ENCODE measurements around the gene SLC35G3. TPM values are rescaled to one million over a fixed set of nuclear protein-coding genes. Genes with fewer than 3 reads are reported as not detected.

Gene SLC35G3
- total RNA-seq, 1 experiment from 2014 or later = not detected

DNA sequence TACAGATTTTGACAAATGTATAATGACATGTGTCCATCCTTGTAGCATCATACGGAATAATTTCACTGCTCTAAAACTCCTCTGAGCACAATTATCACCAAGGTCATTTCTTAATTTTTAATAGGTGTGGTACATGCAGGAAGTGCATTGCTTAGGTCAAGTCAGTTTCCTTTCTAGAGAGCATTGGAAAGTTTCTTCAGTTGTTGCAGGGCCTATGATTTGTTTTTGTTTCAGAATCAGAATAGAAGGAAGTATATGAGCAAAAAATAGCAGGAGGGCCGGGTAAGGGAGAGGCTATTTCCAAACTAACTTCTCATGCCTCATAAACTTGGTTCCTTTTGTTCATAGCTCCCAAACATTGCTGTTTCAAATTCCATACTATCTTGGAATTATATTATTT lies 24.7 kb upstream of the SLC35G3 start:
- Mint-ChIP-seq H3K27ac (ENCODE audit: low read depth, unreplicated experiment) (no peak overlapping the region), H3K9me3 (ENCODE audit: unreplicated experiment) (no peaks in the 10 kb centered on the region), H3K4me1 (ENCODE audit: insufficient read depth, unreplicated experiment) (no peaks in the 10 kb centered on the region), H3K36me3 (ENCODE audit: insufficient read depth, unreplicated experiment) (no peaks in the 10 kb centered on the region), H3K4me3 (ENCODE audit: unreplicated experiment) (no peak overlapping the region), H3K27me3 (ENCODE audit: insufficient read depth, unreplicated experiment) (peaks cover 16% of the 10 kb centered on the region)
- no peak for TF ChIP-seq CTCF (IDR thresholded peaks at IDR 0.05; ENCODE audit: unreplicated experiment)
- no peak for DNase-seq (ENCODE audit: unreplicated experiment)
- POLR2A ChIA-PET = interaction anchor here (0.6 kb wide), 1 partner anchor 563 kb away, joined by 3 read pairs; no protein-coding TSS in a partner anchor
- BruUV-seq (replicated peaks) = no TSS peak
- CTCF ChIA-PET = no interaction called here
- intact Hi-C loops (cut with micrococcal nuclease) = no loop called here

- H3K4me1 Mint-ChIP-seq (ENCODE audit: insufficient read depth, unreplicated experiment) = no peaks in the 10 kb centered on the region
- no TSS peak for BruUV-seq (replicated peaks)
Measured at GRCh38 chr17:35217107-35217506, 22.9 kb upstream of the SLC35G3 start.

DNA sequence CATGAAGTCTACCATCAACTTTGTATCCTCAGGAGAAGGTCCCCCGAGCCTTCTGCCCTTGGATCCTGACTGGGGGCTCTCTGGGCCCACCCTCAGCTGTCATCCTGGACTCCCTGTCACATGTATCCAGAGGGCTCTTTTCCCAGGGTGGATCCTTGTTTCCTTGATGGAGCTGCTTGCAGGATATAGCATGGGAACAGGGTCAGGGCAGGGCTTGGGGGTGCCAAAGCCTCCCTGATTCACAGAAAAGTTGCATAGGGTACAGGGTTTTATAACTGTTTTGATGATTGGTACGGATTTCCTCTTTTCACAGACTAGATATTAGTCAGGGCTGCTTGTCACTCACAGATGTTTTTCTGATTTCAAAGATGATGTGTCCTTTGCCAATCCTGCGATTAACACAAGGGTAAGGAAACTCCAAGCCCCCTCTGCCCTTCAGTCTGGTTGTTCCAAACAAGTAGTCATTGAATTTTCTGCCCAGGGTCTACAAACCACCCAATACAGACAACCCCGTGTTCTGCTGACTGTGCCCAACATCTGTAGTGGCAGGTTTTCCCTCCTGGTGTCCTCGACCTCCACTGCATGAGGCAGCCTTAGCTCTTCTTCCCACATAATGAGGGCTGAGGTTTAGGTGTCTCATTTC lies 20.6 kb upstream of the SLC35G3 start:
- no peak overlapping the region for H3K27ac Mint-ChIP-seq (ENCODE audit: low read depth, unreplicated experiment)
- no peaks in the 10 kb centered on the region for H3K4me1 Mint-ChIP-seq (ENCODE audit: insufficient read depth, unreplicated experiment)
- BruUV-seq (replicated peaks) = no TSS peak
- ChIA-PET CTCF (interaction anchor here (0.9 kb wide), 1 partner anchor 978 kb away, joined by 3 read pairs; no protein-coding TSS in a partner anchor), POLR2A (interaction anchor here (0.6 kb wide), 1 partner anchor 76 kb away, joined by 6 read pairs; no protein-coding TSS in a partner anchor)
- TF ChIP-seq CTCF (IDR thresholded peaks at IDR 0.05; ENCODE audit: unreplicated experiment) = no peak
- intact Hi-C loops (cut with micrococcal nuclease) = no loop called here
- H3K36me3 Mint-ChIP-seq (ENCODE audit: insufficient read depth, unreplicated experiment) = no peaks in the 10 kb centered on the region
- H3K27me3 Mint-ChIP-seq (ENCODE audit: insufficient read depth, unreplicated experiment) = peaks cover 16% of the 10 kb centered on the region
- no peak overlapping the region for H3K4me3 Mint-ChIP-seq (ENCODE audit: unreplicated experiment)
- DNase-seq (ENCODE audit: unreplicated experiment) = no peak
- no peaks in the 10 kb centered on the region for H3K9me3 Mint-ChIP-seq (ENCODE audit: unreplicated experiment)

More at GRCh38 chr17:35217107-35217506, 22.9 kb upstream of the SLC35G3 start:
- Mint-ChIP-seq H3K27me3 (ENCODE audit: insufficient read depth, unreplicated experiment) (peaks cover 16% of the 10 kb centered on the region), H3K36me3 (ENCODE audit: insufficient read depth, unreplicated experiment) (no peaks in the 10 kb centered on the region), H3K27ac (ENCODE audit: low read depth, unreplicated experiment) (no peak overlapping the region), H3K4me3 (ENCODE audit: unreplicated experiment) (no peak overlapping the region), H3K9me3 (ENCODE audit: unreplicated experiment) (no peaks in the 10 kb centered on the region)
- CTCF ChIA-PET = no interaction called here
- intact Hi-C loops (cut with micrococcal nuclease) = no loop called here
- no peak for DNase-seq (ENCODE audit: unreplicated experiment)
- POLR2A ChIA-PET = no interaction called here
- no peak for TF ChIP-seq CTCF (IDR thresholded peaks at IDR 0.05; ENCODE audit: unreplicated experiment)

GRCh38 chr17:35214192-35214591 lies 20.0 kb upstream of the SLC35G3 start:
- POLR2A ChIA-PET = interaction anchor here (0.6 kb wide), 1 partner anchor 77 kb away, joined by 6 read pairs; no protein-coding TSS in a partner anchor
- Mint-ChIP-seq H3K4me3 (ENCODE audit: unreplicated experiment) (no peak overlapping the region), H3K36me3 (ENCODE audit: insufficient read depth, unreplicated experiment) (no peaks in the 10 kb centered on the region), H3K9me3 (ENCODE audit: unreplicated experiment) (no peaks in the 10 kb centered on the region), H3K4me1 (ENCODE audit: insufficient read depth, unreplicated experiment) (no peaks in the 10 kb centered on the region), H3K27me3 (ENCODE audit: insufficient read depth, unreplicated experiment) (peaks cover 16% of the 10 kb centered on the region), H3K27ac (ENCODE audit: low read depth, unreplicated experiment) (no peak overlapping the region)
- intact Hi-C loops (cut with micrococcal nuclease) = no loop called here
- BruUV-seq (replicated peaks) = no TSS peak
- no peak for DNase-seq (ENCODE audit: unreplicated experiment)
- no peak for TF ChIP-seq CTCF (IDR thresholded peaks at IDR 0.05; ENCODE audit: unreplicated experiment)
- CTCF ChIA-PET = interaction anchor here (0.7 to 1.0 kb wide), 2 partner anchors 8 to 305 kb away, joined by 3 to 4 read pairs; no protein-coding TSS in a partner anchor
